Measurements from ENCODE around the gene COA8. TPM values are rescaled to one million over a fixed set of nuclear protein-coding genes. Genes with fewer than 3 reads are reported as not detected.

COA8 gene
- total and polyA plus RNA-seq, 9 of the 15 experiments (the other 6 are each of a cell fraction or from before 2014, with no cell fraction given): 5.0 to 35.3 (median 25.7) TPM

DNA sequence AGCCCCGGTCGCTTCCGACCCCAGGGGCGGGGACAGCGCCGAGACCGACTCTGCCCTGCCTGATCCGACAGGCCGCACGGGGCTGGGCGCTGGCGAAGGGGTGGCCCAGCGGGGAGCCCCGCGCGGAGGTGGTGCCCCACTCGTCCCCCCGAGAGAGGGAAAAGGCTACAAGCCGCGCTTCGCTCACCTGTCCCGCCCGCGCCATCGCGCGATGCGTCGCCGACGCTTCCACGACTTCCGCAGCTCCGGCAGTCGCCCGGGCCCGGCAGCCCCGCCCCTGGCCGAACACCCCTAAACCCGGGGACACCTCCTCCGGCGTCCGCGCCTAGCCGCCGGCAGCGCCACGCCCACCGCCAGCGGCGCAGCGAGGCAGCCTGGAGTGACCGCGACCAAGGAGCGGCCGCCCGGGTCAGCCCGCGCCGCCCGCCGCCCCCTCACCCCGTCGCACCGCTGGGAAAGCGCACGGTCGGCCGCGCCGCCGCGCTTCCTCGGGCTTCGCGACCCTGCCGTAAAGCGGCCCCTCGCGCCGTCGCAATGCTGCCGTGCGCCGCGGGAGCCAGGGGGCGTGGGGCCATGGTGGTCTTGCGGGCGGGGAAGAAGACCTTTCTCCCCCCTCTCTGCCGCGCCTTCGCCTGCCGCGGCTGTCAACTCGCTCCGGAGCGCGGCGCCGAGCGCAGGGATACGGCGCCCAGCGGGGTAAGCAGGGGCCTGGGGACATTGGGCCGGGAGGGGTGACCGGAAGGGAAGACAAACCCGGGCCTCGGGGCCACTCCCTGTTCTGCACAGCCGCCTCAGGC lies at the start of gene COA8, which contains the start of gene BAG5 (continued):
- TF ChIP-seq, protein P1, sequence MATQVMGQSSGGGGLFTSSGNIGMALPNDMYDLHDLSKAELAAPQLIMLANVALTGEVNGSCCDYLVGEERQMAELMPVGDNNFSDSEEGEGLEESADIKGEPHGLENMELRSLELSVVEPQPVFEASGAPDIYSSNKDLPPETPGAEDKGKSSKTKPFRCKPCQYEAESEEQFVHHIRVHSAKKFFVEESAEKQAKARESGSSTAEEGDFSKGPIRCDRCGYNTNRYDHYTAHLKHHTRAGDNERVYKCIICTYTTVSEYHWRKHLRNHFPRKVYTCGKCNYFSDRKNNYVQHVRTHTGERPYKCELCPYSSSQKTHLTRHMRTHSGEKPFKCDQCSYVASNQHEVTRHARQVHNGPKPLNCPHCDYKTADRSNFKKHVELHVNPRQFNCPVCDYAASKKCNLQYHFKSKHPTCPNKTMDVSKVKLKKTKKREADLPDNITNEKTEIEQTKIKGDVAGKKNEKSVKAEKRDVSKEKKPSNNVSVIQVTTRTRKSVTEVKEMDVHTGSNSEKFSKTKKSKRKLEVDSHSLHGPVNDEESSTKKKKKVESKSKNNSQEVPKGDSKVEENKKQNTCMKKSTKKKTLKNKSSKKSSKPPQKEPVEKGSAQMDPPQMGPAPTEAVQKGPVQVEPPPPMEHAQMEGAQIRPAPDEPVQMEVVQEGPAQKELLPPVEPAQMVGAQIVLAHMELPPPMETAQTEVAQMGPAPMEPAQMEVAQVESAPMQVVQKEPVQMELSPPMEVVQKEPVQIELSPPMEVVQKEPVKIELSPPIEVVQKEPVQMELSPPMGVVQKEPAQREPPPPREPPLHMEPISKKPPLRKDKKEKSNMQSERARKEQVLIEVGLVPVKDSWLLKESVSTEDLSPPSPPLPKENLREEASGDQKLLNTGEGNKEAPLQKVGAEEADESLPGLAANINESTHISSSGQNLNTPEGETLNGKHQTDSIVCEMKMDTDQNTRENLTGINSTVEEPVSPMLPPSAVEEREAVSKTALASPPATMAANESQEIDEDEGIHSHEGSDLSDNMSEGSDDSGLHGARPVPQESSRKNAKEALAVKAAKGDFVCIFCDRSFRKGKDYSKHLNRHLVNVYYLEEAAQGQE (IDR thresholded peaks at IDR 0.05; ENCODE audit: borderline replicate concordance): no peak
- TF ChIP-seq, protein P1 (CRISPR knock-in tag; IDR thresholded peaks at IDR 0.05; ENCODE audit: low read depth): 0 out of 2 replicates have a peak, but pooled peaks have one; percentile 39
- TF ChIP-seq PCBP1 (IDR thresholded peaks at IDR 0.05; ENCODE audit: low read depth, low read length, poor library complexity, severe bottlenecking) (no peak), TOE1 (IDR thresholded peaks at IDR 0.05; ENCODE audit: borderline replicate concordance) (no peak), TOE1 (CRISPR knock-in tag; IDR thresholded peaks at IDR 0.05; ENCODE audit: borderline replicate concordance, low read depth) (no peak), ARHGAP35 (IDR thresholded peaks at IDR 0.05; ENCODE audit: partially characterized antibody) (no peak), KAT8 (IDR thresholded peaks at IDR 0.05; ENCODE audit: low read depth) (no peak), HNRNPUL1 (IDR thresholded peaks at IDR 0.05; ENCODE audit: low read length) (no peak)
- TF ChIP-seq, protein P2, sequence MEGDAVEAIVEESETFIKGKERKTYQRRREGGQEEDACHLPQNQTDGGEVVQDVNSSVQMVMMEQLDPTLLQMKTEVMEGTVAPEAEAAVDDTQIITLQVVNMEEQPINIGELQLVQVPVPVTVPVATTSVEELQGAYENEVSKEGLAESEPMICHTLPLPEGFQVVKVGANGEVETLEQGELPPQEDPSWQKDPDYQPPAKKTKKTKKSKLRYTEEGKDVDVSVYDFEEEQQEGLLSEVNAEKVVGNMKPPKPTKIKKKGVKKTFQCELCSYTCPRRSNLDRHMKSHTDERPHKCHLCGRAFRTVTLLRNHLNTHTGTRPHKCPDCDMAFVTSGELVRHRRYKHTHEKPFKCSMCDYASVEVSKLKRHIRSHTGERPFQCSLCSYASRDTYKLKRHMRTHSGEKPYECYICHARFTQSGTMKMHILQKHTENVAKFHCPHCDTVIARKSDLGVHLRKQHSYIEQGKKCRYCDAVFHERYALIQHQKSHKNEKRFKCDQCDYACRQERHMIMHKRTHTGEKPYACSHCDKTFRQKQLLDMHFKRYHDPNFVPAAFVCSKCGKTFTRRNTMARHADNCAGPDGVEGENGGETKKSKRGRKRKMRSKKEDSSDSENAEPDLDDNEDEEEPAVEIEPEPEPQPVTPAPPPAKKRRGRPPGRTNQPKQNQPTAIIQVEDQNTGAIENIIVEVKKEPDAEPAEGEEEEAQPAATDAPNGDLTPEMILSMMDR (IDR thresholded peaks at IDR 0.05 in 2 of 3, conservative IDR thresholded peaks at IDR 0.05 in 1 of 3; ENCODE audit: insufficient read depth in 2 of 3, low read depth in 1 of 3, low read length in 3 of 3): no peak
- TF ChIP-seq, protein P3, sequence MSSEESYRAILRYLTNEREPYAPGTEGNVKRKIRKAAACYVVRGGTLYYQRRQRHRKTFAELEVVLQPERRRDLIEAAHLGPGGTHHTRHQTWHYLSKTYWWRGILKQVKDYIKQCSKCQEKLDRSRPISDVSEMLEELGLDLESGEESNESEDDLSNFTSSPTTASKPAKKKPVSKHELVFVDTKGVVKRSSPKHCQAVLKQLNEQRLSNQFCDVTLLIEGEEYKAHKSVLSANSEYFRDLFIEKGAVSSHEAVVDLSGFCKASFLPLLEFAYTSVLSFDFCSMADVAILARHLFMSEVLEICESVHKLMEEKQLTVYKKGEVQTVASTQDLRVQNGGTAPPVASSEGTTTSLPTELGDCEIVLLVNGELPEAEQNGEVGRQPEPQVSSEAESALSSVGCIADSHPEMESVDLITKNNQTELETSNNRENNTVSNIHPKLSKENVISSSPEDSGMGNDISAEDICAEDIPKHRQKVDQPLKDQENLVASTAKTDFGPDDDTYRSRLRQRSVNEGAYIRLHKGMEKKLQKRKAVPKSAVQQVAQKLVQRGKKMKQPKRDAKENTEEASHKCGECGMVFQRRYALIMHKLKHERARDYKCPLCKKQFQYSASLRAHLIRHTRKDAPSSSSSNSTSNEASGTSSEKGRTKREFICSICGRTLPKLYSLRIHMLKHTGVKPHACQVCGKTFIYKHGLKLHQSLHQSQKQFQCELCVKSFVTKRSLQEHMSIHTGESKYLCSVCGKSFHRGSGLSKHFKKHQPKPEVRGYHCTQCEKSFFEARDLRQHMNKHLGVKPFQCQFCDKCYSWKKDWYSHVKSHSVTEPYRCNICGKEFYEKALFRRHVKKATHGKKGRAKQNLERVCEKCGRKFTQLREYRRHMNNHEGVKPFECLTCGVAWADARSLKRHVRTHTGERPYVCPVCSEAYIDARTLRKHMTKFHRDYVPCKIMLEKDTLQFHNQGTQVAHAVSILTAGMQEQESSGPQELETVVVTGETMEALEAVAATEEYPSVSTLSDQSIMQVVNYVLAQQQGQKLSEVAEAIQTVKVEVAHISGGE (CRISPR knock-in tag; IDR thresholded peaks at IDR 0.05): peak in 1 of 3 experiments; percentile 62; a peak in 2 of 6 replicates
